ENCODE data around the gene ZBTB21.

The ZBTB21 gene

DNA sequence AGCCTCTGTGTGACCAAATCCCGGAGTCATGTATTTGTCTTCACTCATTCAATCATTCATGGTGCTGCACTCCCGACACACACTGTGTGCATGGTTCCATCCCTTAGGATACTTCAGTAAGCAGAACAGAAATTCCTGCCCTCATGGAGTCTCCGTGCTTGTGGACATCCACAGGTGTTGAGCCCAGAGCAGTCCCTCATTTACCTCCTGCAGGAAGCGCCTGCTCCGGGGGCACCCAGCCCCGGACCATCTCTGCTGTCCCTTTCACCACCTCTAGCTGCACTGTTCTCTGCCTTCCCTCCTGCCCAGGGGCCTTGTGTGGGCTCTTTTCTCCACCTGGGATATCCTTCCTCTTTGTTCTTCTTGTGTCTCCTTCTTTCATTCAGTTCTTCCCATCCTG is 9.5 kb upstream of the ZBTB21 start:
- no peak for DNase-seq (ENCODE audit: low read depth, low spot score)
- no peaks in the 10 kb centered on the region for H3K36me3 ChIP-seq (ENCODE audit: control insufficient read depth, insufficient read depth, low read length)
- no peak overlapping the region for H3K4me3 ChIP-seq (ENCODE audit: low read length)
- WGBS (ENCODE audit: insufficient coverage, insufficient read length) = no CpG with 5 or more reads among the region's 6 CpGs
- H3K4me1 ChIP-seq (ENCODE audit: control insufficient read depth, insufficient read depth, low read length) = peaks cover 2% of the 10 kb centered on the region; the same call in 1 of the 2 replicates
- no peaks in the 10 kb centered on the region for H3K27me3 ChIP-seq (ENCODE audit: control insufficient read depth, insufficient read depth, low read length)
- H3K27ac ChIP-seq (ENCODE audit: low read length) = no peak overlapping the region
- no peaks in the 10 kb centered on the region for H3K9me3 ChIP-seq (ENCODE audit: control insufficient read depth, insufficient read depth, low read length)

DNA sequence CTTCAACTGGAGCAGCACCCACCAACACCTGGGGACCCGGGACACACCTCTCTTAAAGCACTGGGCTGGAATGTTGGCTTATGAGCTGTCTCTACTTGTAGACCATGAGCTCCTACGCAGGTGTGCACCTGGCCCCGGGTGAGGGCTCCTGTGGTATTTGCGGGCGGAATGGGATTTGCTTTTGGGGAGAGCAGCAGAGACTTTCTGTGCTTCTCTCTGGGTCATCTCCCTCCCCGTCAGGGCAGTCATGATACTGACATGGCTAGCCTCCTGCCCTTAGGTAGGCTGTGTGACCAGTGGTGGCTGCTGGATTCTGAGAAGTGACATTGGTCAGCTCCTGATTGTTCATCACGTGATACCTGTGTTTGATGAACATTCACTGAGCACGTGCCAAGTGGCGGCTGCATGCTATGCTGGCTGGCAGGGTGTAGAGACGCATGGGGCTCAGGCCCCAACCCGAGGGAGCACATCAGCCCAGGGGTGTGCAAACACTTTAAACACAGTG is 9.0 kb upstream of the ZBTB21 start:
- H3K36me3 ChIP-seq (ENCODE audit: control insufficient read depth, insufficient read depth, low read length) = no peaks in the 10 kb centered on the region
- H3K4me3 ChIP-seq (ENCODE audit: low read length) = no peak overlapping the region
- H3K27me3 ChIP-seq (ENCODE audit: control insufficient read depth, insufficient read depth, low read length) = no peaks in the 10 kb centered on the region
- DNase-seq (ENCODE audit: low read depth, low spot score) = no peak
- no peaks in the 10 kb centered on the region for H3K9me3 ChIP-seq (ENCODE audit: control insufficient read depth, insufficient read depth, low read length)
- peaks cover 2% of the 10 kb centered on the region; the same call in 1 of the 2 replicates for H3K4me1 ChIP-seq (ENCODE audit: control insufficient read depth, insufficient read depth, low read length)
- WGBS (ENCODE audit: insufficient coverage, insufficient read length) = no CpG with 5 or more reads among the region's 11 CpGs
- H3K27ac ChIP-seq (ENCODE audit: low read length) = no peak overlapping the region

DNA sequence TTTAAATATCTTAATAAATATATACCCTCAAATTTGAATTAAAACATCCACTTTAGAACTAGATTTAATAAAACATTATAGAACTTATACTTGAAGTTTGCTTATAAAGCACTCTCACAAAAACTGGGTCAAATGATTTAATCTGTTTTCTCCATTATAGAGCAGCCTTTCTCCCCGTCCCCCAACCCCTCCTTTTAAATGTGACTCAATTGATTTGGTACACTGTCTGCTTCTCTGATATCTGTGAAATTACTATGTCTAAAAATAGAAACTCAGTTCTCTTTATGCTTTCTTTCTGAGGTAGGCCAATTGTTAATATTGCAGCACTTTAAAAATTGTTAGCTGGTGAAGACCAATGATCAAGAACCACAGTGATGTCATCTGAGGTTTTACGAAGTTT is 6.9 kb upstream of the ZBTB21 start:
- no CpG with 5 or more reads among the region's 2 CpGs for WGBS (ENCODE audit: insufficient coverage, insufficient read length)
- Histone ChIP-seq H3K4me3 (ENCODE audit: low read length) (no peak overlapping the region), H3K27me3 (ENCODE audit: control insufficient read depth, insufficient read depth, low read length) (peaks cover 6% of the 10 kb centered on the region; the same call in 1 of the 2 replicates), H3K27ac (ENCODE audit: low read length) (no peak overlapping the region), H3K4me1 (ENCODE audit: control insufficient read depth, insufficient read depth, low read length) (peaks cover 2% of the 10 kb centered on the region; the same call in 1 of the 2 replicates), H3K9me3 (ENCODE audit: control insufficient read depth, insufficient read depth, low read length) (no peaks in the 10 kb centered on the region), H3K36me3 (ENCODE audit: control insufficient read depth, insufficient read depth, low read length) (no peaks in the 10 kb centered on the region)
- DNase-seq (ENCODE audit: low read depth, low spot score) = no peak

DNA sequence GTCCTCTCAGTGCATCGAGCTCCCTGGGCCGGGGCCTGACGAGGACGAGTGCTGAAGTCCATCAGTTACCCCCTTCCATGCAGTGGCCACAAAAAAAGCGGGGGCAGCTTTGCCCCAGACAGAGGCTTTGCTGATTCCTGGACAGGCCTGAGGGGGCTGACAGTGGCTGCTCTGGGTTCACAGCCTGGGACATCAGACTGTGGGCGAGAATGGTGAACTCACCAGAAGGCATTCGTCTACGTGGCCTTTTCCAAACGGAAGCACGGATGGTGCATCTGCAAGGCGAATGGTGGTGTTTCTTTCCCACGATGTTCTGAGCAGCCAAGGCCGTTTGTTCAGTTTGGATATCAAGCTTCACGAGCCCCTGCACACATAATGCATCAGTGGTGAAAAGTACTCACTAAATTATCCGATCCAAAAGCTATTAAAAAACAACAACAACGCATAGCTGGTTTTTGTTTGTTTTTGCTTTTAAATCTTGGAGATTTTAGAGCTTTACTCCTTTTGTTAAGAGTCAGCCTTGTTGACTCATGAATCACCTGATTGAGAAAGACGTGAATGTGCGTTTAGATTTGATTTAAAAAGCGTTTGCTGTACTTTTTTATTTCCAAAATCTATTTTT is 6.3 kb upstream of the ZBTB21 start:
- H3K4me1 ChIP-seq (ENCODE audit: control insufficient read depth, insufficient read depth, low read length) = no peaks in the 10 kb centered on the region
- no peak overlapping the region for H3K27ac ChIP-seq (ENCODE audit: low read length)
- no CpG with 5 or more reads among the region's 19 CpGs for WGBS (ENCODE audit: insufficient coverage, insufficient read length)
- H3K9me3 ChIP-seq (ENCODE audit: control insufficient read depth, insufficient read depth, low read length) = no peaks in the 10 kb centered on the region
- H3K4me3 ChIP-seq (ENCODE audit: low read length) = no peak overlapping the region
- peaks cover 11% of the 10 kb centered on the region for H3K27me3 ChIP-seq (ENCODE audit: control insufficient read depth, insufficient read depth, low read length)
- H3K36me3 ChIP-seq (ENCODE audit: control insufficient read depth, insufficient read depth, low read length) = no peaks in the 10 kb centered on the region
- DNase-seq (ENCODE audit: low read depth, low spot score) = no peak

DNA sequence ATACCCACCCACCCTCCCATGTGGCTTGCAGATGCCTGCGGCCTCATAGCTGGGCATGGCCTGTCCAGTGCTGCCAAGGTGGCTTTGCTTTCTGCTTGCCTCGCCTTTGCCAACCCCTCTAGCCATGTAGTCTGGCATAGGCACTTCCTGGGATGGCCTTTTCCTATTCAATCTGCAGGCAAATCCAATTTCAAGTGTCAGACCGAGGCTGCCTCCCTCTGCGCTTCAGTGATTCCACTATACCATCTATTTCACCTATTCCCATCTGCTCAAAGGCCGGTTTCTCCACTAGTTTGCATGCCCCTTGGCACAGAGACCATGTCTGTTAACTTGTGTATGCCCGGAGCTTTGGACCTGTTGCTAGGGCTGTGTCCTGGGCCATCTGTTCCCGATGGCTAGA is 3.8 kb upstream of the ZBTB21 start:
- Histone ChIP-seq H3K27me3 (ENCODE audit: control insufficient read depth, insufficient read depth, low read length) (peaks cover 11% of the 10 kb centered on the region), H3K4me1 (ENCODE audit: control insufficient read depth, insufficient read depth, low read length) (no peaks in the 10 kb centered on the region), H3K4me3 (ENCODE audit: low read length) (no peak overlapping the region), H3K27ac (ENCODE audit: low read length) (no peak overlapping the region), H3K9me3 (ENCODE audit: control insufficient read depth, insufficient read depth, low read length) (no peaks in the 10 kb centered on the region), H3K36me3 (ENCODE audit: control insufficient read depth, insufficient read depth, low read length) (no peaks in the 10 kb centered on the region)
- no CpG with 5 or more reads among the region's 7 CpGs for WGBS (ENCODE audit: insufficient coverage, insufficient read length)
- DNase-seq (ENCODE audit: low read depth, low spot score) = no peak

DNA sequence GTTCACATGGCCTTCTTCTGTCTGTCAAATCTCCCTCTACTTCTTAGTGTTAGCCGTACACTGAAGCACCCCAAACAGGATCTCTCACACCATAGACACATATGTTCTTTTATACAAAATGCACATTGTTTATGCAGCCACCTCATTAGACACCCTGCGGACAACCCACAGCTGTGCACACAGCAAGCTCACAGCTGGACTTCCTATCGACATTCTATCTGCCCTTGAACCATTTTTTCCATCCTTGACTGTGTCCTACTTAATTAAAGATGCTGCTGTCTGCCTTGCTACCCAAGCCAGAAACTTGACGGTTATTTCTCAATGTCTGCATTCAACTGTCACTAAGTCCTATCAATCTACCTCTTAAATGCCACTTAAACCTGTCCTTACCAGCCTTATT is 3.2 kb upstream of the ZBTB21 start:
- Histone ChIP-seq H3K36me3 (ENCODE audit: control insufficient read depth, insufficient read depth, low read length) (no peaks in the 10 kb centered on the region), H3K9me3 (ENCODE audit: control insufficient read depth, insufficient read depth, low read length) (no peaks in the 10 kb centered on the region), H3K27ac (ENCODE audit: low read length) (no peak overlapping the region), H3K4me1 (ENCODE audit: control insufficient read depth, insufficient read depth, low read length) (no peaks in the 10 kb centered on the region), H3K4me3 (ENCODE audit: low read length) (no peak overlapping the region), H3K27me3 (ENCODE audit: control insufficient read depth, insufficient read depth, low read length) (peaks cover 11% of the 10 kb centered on the region)
- no CpG with 5 or more reads among the region's 4 CpGs for WGBS (ENCODE audit: insufficient coverage, insufficient read length)
- DNase-seq (ENCODE audit: low read depth, low spot score) = no peak

DNA sequence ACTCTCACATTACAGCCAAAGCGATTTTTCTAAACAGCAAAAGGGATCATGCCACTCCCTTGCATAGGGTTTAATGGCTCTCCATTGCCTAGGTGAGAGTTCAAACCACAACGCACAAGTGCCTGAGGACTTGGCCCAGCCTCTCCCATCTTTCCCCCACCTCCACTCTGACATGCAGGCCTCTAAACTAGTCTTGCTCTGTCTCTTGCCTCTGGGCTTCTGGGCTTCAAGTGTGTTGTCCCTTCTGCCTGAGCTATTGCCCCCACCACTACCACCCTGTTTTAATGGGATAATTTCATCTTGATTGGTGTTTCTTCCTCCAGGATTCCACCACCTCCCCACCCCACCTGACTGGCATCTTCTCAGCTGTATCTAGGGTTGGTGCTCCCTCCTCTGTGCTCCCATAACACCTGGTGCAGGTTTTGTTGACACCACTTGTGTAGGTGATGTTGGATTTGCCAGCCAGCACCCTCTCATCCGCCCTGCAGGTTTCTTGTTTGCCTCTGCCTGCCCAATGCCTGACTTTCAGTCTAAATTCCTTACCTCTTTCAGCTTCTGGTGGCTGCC is 2.7 kb upstream of the ZBTB21 start:
- no peak overlapping the region for H3K27ac ChIP-seq (ENCODE audit: low read length)
- WGBS (ENCODE audit: insufficient coverage, insufficient read length) = no CpG with 5 or more reads among the region's 3 CpGs

DNA sequence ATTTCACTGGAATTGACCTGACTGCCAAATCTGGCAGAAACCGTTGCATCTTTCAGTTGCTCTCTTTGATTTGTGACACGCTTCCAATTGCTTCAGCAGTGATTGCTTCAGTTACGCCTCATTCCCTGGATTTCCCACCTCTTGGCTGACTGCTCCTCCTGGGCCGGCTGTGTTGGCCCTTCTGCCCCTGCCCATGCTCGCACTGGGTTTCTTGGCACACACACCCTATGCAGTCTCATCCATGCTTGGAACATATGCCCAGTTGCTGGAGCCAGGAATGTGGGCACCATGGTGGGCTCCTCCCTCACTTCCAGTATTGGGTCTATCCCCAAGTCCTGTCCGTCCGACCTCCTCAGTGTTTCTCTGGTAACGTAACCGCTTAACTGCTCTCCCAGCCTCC is 2.2 kb upstream of the ZBTB21 start:
- Histone ChIP-seq H3K4me1 (ENCODE audit: control insufficient read depth, insufficient read depth, low read length) (no peaks in the 10 kb centered on the region), H3K36me3 (ENCODE audit: control insufficient read depth, insufficient read depth, low read length) (no peaks in the 10 kb centered on the region), H3K27me3 (ENCODE audit: control insufficient read depth, insufficient read depth, low read length) (peaks cover 11% of the 10 kb centered on the region), H3K27ac (ENCODE audit: low read length) (no peak overlapping the region), H3K9me3 (ENCODE audit: control insufficient read depth, insufficient read depth, low read length) (no peaks in the 10 kb centered on the region), H3K4me3 (ENCODE audit: low read length) (no peak overlapping the region)
- WGBS (ENCODE audit: insufficient coverage, insufficient read length) = no CpG with 5 or more reads among the region's 9 CpGs
- no peak for DNase-seq (ENCODE audit: low read depth, low spot score)

More for the DNA sequence above, 2.7 kb upstream of the ZBTB21 start:
- no peaks in the 10 kb centered on the region for H3K4me1 ChIP-seq (ENCODE audit: control insufficient read depth, insufficient read depth, low read length)
- DNase-seq (ENCODE audit: low read depth, low spot score) = no peak
- H3K9me3 ChIP-seq (ENCODE audit: control insufficient read depth, insufficient read depth, low read length) = no peaks in the 10 kb centered on the region
- H3K27me3 ChIP-seq (ENCODE audit: control insufficient read depth, insufficient read depth, low read length) = peaks cover 11% of the 10 kb centered on the region
- no peaks in the 10 kb centered on the region for H3K36me3 ChIP-seq (ENCODE audit: control insufficient read depth, insufficient read depth, low read length)
- H3K4me3 ChIP-seq (ENCODE audit: low read length) = no peak overlapping the region

DNA sequence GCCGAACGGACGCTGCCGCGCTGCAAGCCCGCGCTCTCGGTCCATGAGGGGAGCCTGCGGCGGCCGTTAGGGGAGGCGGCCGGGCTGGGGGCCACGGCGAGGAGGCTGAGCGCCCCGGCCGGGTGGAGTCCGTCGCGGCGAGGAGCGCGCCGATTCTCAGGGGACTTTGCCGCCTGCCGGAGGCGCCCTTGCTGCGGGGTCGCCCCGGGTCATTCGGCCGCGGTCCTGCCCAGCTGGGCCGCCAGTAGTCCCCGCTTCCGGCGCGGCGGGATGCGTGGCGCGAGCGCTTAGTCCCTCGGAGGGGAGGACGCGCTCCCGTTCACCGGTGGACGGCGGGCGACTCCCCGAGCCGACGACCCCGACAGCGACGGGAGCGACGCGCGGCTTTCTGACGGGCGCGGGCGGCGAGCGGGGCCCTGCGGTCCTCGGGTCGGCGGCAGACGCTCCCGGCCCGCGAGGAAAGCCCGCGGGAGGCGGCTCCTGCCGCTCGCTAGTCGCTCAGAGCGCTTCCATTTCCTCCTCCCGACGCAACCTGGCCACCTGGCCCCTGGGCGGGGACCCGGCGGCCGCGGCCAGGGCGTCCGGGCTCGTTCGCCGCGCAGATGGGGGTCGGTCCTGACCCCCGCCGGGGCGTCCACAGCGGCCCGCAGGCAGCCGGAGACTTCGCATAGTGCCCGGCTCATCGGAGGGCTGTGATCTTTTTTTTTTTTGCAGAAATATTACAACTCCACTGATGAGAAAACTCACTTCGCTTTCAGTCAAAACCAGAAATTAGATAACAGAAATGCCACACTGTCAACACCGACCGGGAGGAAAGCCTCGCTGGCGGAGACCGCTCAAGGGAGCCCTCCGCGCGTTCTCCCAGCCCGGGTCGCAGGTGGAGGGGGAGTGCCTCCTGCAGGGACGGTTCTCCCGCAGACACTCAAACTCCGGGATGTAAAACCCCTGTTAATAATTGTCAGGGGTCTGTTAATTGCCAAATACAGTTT is 641 bp upstream of the ZBTB21 start:
- no peaks in the 10 kb centered on the region for H3K4me1 ChIP-seq (ENCODE audit: control insufficient read depth, insufficient read depth, low read length)
- WGBS (ENCODE audit: insufficient coverage, insufficient read length) = no CpG with 5 or more reads among the region's 120 CpGs
- H3K9me3 ChIP-seq (ENCODE audit: control insufficient read depth, insufficient read depth, low read length) = no peaks in the 10 kb centered on the region
- H3K4me3 ChIP-seq (ENCODE audit: low read length) = peak overlapping the region; percentile 73
- peaks cover 11% of the 10 kb centered on the region for H3K27me3 ChIP-seq (ENCODE audit: control insufficient read depth, insufficient read depth, low read length)
- no peaks in the 10 kb centered on the region for H3K36me3 ChIP-seq (ENCODE audit: control insufficient read depth, insufficient read depth, low read length)
- no peak for DNase-seq (ENCODE audit: low read depth, low spot score)
- H3K27ac ChIP-seq (ENCODE audit: low read length) = no peak overlapping the region

DNA sequence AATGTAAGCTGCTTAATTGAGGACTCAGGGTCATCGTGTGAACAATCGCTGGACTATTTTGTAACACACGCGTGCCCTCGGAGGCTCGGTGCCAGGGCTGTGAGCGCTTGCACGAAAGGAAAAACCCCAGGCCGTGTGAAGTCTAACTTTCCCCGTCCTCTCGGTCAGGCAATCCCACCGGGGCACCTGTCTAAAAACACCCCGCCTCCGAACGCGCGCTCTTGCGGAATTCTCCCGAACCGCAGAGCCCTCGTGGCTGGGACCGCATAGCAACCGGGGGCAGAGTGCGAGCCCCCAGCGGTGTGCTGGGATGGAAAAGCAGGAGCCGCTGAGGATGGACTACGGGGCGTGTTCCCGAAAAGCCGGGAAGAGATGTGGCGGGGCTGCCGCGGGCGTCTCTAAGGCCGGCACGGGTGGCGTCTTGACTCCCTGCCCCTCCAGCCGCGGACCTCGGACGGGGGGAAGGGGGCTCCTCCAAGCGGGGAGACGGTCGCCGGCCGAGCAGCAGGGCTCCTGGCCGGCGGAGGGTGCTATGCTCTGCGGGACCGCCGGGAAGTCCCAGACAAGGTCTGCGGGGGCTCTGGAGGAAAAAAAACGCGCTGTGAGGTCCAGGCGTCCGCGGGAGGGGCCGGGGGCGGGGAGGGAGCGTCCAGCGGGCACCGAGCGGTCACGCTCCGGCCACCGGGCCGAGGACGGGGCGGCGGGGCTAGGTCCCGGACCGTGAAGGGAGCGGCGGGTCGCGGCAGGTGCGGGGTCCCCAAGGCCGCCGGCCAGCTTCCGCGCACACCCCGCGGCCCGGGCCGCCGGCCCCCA is 936 bp downstream of the ZBTB21 start:
- Histone ChIP-seq H3K9me3 (ENCODE audit: control insufficient read depth, insufficient read depth, low read length) (no peaks in the 10 kb centered on the region), H3K36me3 (ENCODE audit: control insufficient read depth, insufficient read depth, low read length) (no peaks in the 10 kb centered on the region), H3K4me3 (ENCODE audit: low read length) (peak overlapping the region; percentile 72), H3K27ac (ENCODE audit: low read length) (no peak overlapping the region), H3K4me1 (ENCODE audit: control insufficient read depth, insufficient read depth, low read length) (no peaks in the 10 kb centered on the region), H3K27me3 (ENCODE audit: control insufficient read depth, insufficient read depth, low read length) (peaks cover 11% of the 10 kb centered on the region)
- no CpG with 5 or more reads among the region's 86 CpGs for WGBS (ENCODE audit: insufficient coverage, insufficient read length)
- no peak for DNase-seq (ENCODE audit: low read depth, low spot score)

Measured in iPS DF 6.9 (cell line).